K562 (cell line): Measurements from ENCODE around the gene MRPL27. TPM values are rescaled to one million over a fixed set of nuclear protein-coding genes. Genes with fewer than 3 reads are reported as not detected.

Source experiments
- ATAC-seq: fragments of 200-7000 bp; cut with Tn5 transposase; 3 replicates; pipeline ENCODE4 v1.9.1; 2020; ENCODE audit warnings: moderate library complexity
- BruUV-seq: library from RNA; stranded (reverse); fragments of 400-500 nt; replicated peaks from 2 replicates; lab custom pipeline; 2021; lab: Mats Ljungman, UMichigan
- CTCF ChIA-PET: fragments of 300-600 bp; formaldehyde crosslinking; extraction: SDS; loops from one replicate; lab custom pipeline; 2021; ENCODE audit warnings: low intra/inter-chr PET ratio; lab: Yijun Ruan, JAX
- POLR2A ChIA-PET: fragments of 300-600, 350-650 bp; sonication (Branson Sonifier 250); formaldehyde crosslinking; extraction: SDS; loops from one replicate; lab custom pipeline; 2021; ENCODE audit warnings: antibody characterized with exemption, inconsistent platforms; lab: Yijun Ruan, JAX
- DNase-seq, 4 experiments: peaks; one replicate each; pipeline versions ENCODE4 v3.0.0 to v3.0.0-alpha.2; 2011 to 2018; ENCODE audit warnings: low spot score in 3 of 4, mixed read lengths in 3 of 4; ENCODE audit errors: extremely low read depth in 1 of 4
- FAIRE-seq: peaks from 2 replicates; lab custom pipeline; 2011; peaks lifted over from hg19 to GRCh38; lab: Jason Lieb, UNC
- H2AFZ ChIP-seq: 2 replicates; pipeline ENCODE4 v1.6.0; 2011; ENCODE audit warnings: low read depth, low read length, control low read depth, inconsistent platforms
- H3K27ac ChIP-seq: fragments of 200-600 bp; 3 replicates; pipeline ENCODE4 v1.8.0; 2011; ENCODE audit warnings: low read depth, mild to moderate bottlenecking, control low read depth, inconsistent platforms, low read length, moderate library complexity, mixed read lengths; ENCODE audit errors: extremely low read depth
- H3K27me3 ChIP-seq, 2 experiments: fragments of 300-600 bp in 1 of 2; 2 replicates in 1 of 2; 3 replicates in 1 of 2; pipeline versions ENCODE4 v1.6.0 to v1.8.0; 2011; ENCODE audit warnings: inconsistent platforms in 2 of 2, low read length in 2 of 2, mild to moderate bottlenecking in 1 of 2, mixed read lengths in 1 of 2, moderate library complexity in 1 of 2; ENCODE audit not compliant: control insufficient read depth in 2 of 2, insufficient read depth in 2 of 2
- H3K36me3 ChIP-seq: fragments of 300-600 bp; 3 replicates; pipeline ENCODE4 v1.8.0; 2011; ENCODE audit warnings: mild to moderate bottlenecking, low read length, inconsistent platforms; ENCODE audit not compliant: control insufficient read depth, insufficient read depth
- H3K4me1 ChIP-seq, 2 experiments: fragments of 200-600 bp in 1 of 2; replicated peaks in 1 of 2; 2 replicates in 1 of 2; 3 replicates in 1 of 2; pipeline versions ENCODE4 v1.5.1 to v1.8.0; 2011; ENCODE audit warnings: inconsistent platforms in 2 of 2, low read length in 2 of 2, mild to moderate bottlenecking in 1 of 2, mixed read lengths in 1 of 2, moderate library complexity in 1 of 2; ENCODE audit not compliant: control insufficient read depth in 2 of 2, insufficient read depth in 2 of 2
- H3K4me2 ChIP-seq: 2 replicates; pipeline ENCODE4 v1.6.1; 2011; ENCODE audit warnings: low read length, control low read depth, inconsistent platforms, mixed read lengths; ENCODE audit not compliant: insufficient read depth
- H3K4me3 ChIP-seq: fragments of 200-600 bp; sonication (generic), shearing (Covaris generic); 2 replicates; pipeline ENCODE4 v1.5.1; 2016; ENCODE audit warnings: control low read depth, inconsistent platforms
- H3K79me2 ChIP-seq: fragments of 200-600 bp; 3 replicates; pipeline ENCODE4 v1.8.0; 2011; ENCODE audit warnings: low read length, inconsistent platforms; ENCODE audit not compliant: control insufficient read depth, insufficient read depth
- H3K9ac ChIP-seq, 2 experiments: 2 replicates each; pipeline versions ENCODE4 v1.6.0 to v1.6.1; 2011; ENCODE audit warnings: low read depth in 2 of 2, low read length in 2 of 2, control low read depth in 1 of 2, inconsistent platforms in 1 of 2, mild to moderate bottlenecking in 1 of 2, mixed read lengths in 1 of 2; ENCODE audit not compliant: insufficient read depth in 1 of 2
- H3K9me1 ChIP-seq: one replicate; pipeline ENCODE4 v1.6.0; 2011; ENCODE audit warnings: inconsistent platforms, mild to moderate bottlenecking, low read length, moderate library complexity; ENCODE audit not compliant: control insufficient read depth, insufficient read depth
- H3K9me3 ChIP-seq: replicated peaks from 2 replicates; pipeline ENCODE4 v1.5.1; 2011; ENCODE audit warnings: low read depth, low read length, inconsistent platforms; ENCODE audit not compliant: control insufficient read depth, insufficient read depth
- H4K20me1 ChIP-seq: replicated peaks from 2 replicates; pipeline ENCODE4 v1.6.1; 2011; ENCODE audit warnings: low read length, inconsistent platforms, mixed read lengths; ENCODE audit not compliant: control insufficient read depth, insufficient read depth
- BRD9 ChIP-seq: fragments of 450-650 bp; IDR thresholded peaks from 2 replicates; pipeline ENCODE4 v1.6.1; 2018; ENCODE audit warnings: low read depth; ENCODE audit not compliant: partially characterized antibody
- FUS ChIP-seq: fragments of 200-400 bp; formaldehyde crosslinking; optimal IDR thresholded peaks from 2 replicates; pipeline ENCODE3; 2017; ENCODE audit warnings: low read depth, low read length
- SMARCA5 ChIP-seq: fragments of 450-650 bp; IDR thresholded peaks from 2 replicates; pipeline ENCODE4 v1.6.1; 2016
- SNRNP70 ChIP-seq: fragments of 200-400 bp; formaldehyde crosslinking; optimal IDR thresholded peaks from 2 replicates; pipeline ENCODE3; 2017; ENCODE audit warnings: low read depth, low read length
- ZFPM2 ChIP-seq: fragments of 250-450 bp; sonication (Bioruptor Pico); IDR thresholded peaks from 2 replicates; pipeline ENCODE4 v1.5.1; 2022; ENCODE audit warnings: mild to moderate bottlenecking
- in situ Hi-C: fragments of 300-500 bp; cut with MboI; formaldehyde crosslinking; loops from 4 replicates; pipeline ENCODE4 v1.15.0; 2018; ENCODE audit warnings: inconsistent platforms, mixed read lengths
- intact Hi-C: fragments of 100-400 bp; cut with micrococcal nuclease; formaldehyde crosslinking; loops from 2 replicates; pipeline ENCODE4 v1.14.2; 2022
- polyA plus RNA-seq, 8 experiments: library from polyadenylated mRNA; depleted of rRNA in 4 of 8; stranded (reverse) in 5 of 8; unstranded in 3 of 8; fragments of >200 nt; fragmentation: Nextera tagmentation in 2 of 8; fragmentation: Illumina TruSeq in 1 of 8; extraction: Ambion mirVana in 2 of 8; extraction: Trizol in 1 of 8; gene quantifications; 2 replicates each; pipeline versions ENCODE4 v1.2.1 to v1.2.3, GENCODE V29; 2011 to 2014; ENCODE audit warnings: inconsistent platforms in 1 of 8, missing spikeins in 1 of 8
- total RNA-seq, 7 experiments: library from RNA; depleted of rRNA in 6 of 7; stranded (reverse); fragments of >200 nt in 6 of 7; fragmentation: Illumina TruSeq in 2 of 7; extraction: Trizol in 2 of 7; gene quantifications; 2 replicates each; pipeline versions ENCODE4 v1.2.1 to v1.2.3, GENCODE V29; 2011 to 2021; ENCODE audit warnings: low replicate concordance in 1 of 7
- TF ChIP-seq, protein P1 (sequence below): IDR thresholded peaks from 2 replicates; pipeline ENCODE4 v1.6.1; 2012; ENCODE audit warnings: low read depth, low read length, improper control_type of control experiment, borderline replicate concordance
- TF ChIP-seq, protein P2 (sequence below): sonication (generic); formaldehyde crosslinking; IDR thresholded peaks from 2 replicates; pipeline ENCODE4 v1.8.1; 2023; ENCODE audit warnings: mild to moderate bottlenecking, missing genetic modification reagents, moderate library complexity

MRPL27 gene
- total and polyA plus RNA-seq, 9 of the 15 experiments (the other 6 are each of a cell fraction or from before 2014, with no cell fraction given), result 96.3 to 401 (median 142) TPM

DNA sequence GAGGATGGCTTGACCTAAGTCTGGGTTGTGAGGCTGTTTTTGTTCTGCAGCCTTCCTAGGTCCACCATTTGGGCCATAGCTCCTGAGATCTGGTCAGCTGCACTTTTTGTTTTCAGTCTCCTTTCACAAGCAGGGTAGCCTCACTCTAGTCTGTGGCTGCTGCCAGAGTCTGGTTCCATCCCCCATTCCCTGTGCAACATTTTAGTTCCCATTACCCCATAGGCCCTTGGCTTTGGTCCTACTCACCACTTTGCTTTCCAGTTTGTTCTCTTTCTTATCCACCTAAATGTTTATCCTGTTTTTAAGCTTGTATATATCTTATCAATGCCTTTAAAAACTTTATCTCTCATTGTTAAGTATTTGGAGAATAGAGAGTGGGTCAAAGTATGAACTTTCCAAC is 33.6 kb downstream of the MRPL27 start:
- Histone ChIP-seq H3K9me1 (no peaks in the 10 kb centered on the region), H3K27ac (no peak overlapping the region), H3K4me3 (no peak overlapping the region), H3K36me3 (no peaks in the 10 kb centered on the region), H3K9me3 (peaks cover 6% of the 10 kb centered on the region), H3K27me3 (0 out of 5 replicates have a peak, but pooled peaks cover 0 to 3% of the 10 kb centered on the region in 2 experiments), H3K9ac (no peak overlapping the region), H3K4me1 (no peaks in the 10 kb centered on the region; a peak in 2 of 5 replicates), H4K20me1 (no peaks in the 10 kb centered on the region), H3K79me2 (no peaks in the 10 kb centered on the region), H2AFZ (no peak overlapping the region), H3K4me2 (no peak overlapping the region)
- intact Hi-C loops, result no loop called here
- TF ChIP-seq, protein P1, sequence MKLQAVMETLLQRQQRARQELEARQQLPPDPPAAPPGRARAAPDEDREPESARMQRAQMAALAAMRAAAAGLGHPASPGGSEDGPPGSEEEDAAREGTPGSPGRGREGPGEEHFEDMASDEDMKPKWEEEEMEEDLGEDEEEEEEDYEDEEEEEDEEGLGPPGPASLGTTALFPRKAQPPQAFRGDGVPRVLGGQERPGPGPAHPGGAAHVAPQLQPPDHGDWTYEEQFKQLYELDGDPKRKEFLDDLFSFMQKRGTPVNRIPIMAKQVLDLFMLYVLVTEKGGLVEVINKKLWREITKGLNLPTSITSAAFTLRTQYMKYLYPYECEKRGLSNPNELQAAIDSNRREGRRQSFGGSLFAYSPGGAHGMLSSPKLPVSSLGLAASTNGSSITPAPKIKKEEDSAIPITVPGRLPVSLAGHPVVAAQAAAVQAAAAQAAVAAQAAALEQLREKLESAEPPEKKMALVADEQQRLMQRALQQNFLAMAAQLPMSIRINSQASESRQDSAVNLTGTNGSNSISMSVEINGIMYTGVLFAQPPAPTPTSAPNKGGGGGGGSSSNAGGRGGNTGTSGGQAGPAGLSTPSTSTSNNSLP, result no peak
- TF ChIP-seq FUS (no peak), SNRNP70 (no peak), ZFPM2 (CRISPR knock-in tag) (no peak), SMARCA5 (no peak), BRD9 (no peak)
- TF ChIP-seq, protein P2, sequence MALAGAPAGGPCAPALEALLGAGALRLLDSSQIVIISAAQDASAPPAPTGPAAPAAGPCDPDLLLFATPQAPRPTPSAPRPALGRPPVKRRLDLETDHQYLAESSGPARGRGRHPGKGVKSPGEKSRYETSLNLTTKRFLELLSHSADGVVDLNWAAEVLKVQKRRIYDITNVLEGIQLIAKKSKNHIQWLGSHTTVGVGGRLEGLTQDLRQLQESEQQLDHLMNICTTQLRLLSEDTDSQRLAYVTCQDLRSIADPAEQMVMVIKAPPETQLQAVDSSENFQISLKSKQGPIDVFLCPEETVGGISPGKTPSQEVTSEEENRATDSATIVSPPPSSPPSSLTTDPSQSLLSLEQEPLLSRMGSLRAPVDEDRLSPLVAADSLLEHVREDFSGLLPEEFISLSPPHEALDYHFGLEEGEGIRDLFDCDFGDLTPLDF (CRISPR knock-in tag), result no peak
- DNase-seq, result no peak
- BruUV-seq, result no TSS peak
- ChIA-PET CTCF (no interaction called here), POLR2A (interaction anchor here (1.1 kb wide), 1 partner anchor 9 kb away, joined by 3 read pairs; no protein-coding TSS in a partner anchor)
- no peak for ATAC-seq
- in situ Hi-C loops, result no loop called here
- FAIRE-seq, result no peak
